ENCODE measurements around the gene TNFRSF18. TPM values are rescaled to one million over a fixed set of nuclear protein-coding genes. Genes with fewer than 3 reads are reported as not detected.

The TNFRSF18 gene, protein sequence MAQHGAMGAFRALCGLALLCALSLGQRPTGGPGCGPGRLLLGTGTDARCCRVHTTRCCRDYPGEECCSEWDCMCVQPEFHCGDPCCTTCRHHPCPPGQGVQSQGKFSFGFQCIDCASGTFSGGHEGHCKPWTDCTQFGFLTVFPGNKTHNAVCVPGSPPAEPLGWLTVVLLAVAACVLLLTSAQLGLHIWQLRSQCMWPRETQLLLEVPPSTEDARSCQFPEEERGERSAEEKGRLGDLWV
- 0.35 TPM in 1 of 5 replicates, not detected in the others for total RNA-seq (2022; extraction: Qiagen RNA extraction; ENCODE audit: low read depth)

DNA sequence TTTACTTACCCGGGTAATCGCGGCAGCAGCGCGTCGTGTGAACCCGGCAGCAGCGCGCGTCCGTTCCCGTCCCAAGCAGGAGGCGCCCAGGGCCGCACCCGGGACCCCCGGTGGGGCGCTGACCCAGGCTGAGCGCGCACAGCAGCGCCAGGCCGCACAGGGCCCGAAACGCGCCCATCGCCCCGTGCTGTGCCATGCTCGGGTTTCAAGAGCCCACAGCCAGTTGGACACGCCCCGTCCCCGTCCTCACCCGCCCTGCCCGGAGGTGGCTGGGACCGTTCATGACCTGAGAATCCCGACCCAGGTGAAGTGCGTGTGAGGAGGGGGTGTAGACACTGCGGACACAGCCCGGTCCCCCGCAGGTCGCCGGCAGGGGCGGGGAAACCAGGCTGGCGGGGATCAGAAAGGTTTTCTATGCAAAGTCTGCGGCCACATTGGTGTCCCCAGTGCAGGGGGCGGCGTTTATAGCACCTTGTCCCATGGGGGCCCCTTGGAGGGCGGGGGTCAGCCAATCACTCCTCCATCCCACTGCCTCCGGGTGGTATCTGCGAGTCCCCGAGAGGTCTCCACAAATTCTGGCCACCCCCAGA, at the start of gene TNFRSF18:
TSS of gene TNFRSF18 (minus strand) at position 217 of the 590 bp plus-strand sequence. CDS start at position 196, 21 bp downstream.

DNA sequence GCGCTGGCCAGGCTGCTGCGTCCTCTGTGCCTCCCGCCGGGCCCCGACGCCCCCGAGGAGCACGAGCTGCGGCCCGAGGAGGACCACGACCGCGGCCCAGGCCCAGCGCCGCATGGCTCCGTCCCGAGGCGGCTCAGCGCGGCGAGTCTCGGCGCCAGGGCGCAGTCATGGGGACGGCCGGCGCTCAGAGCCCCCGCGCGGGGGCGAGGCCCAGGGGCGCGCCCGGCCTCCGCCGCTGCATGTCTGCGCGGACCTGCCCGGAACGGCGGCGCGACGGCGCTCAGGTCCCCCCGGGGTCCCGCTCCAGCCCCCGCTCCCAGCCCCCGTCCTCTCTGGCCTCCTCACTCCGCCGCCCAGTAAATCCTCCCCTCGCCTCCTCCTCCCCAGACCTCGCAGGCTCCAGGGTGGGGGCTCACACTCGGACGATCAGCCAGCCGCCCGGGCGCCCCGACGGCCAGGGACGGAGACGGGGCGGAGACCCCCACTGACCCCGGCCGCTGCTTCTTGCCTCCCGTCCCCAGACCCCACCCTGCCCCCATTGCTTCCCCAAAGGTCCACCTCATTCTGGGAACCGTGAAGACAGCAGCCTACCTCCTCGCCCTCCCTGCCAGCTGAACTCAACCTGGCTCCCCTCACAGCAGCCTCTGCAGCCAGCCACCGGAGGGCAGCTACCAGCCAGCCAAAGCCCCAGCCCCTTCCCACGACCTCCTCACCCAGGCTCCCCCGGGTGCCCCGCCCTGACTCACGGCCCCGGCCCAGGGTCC, 40.4 kb upstream of the TNFRSF18 start, which contains the start of gene C1QTNF12:
TSS of gene C1QTNF12 (minus strand) at position 146 of the 764 bp plus-strand sequence. CDS start at position 114, 32 bp downstream.

DNA sequence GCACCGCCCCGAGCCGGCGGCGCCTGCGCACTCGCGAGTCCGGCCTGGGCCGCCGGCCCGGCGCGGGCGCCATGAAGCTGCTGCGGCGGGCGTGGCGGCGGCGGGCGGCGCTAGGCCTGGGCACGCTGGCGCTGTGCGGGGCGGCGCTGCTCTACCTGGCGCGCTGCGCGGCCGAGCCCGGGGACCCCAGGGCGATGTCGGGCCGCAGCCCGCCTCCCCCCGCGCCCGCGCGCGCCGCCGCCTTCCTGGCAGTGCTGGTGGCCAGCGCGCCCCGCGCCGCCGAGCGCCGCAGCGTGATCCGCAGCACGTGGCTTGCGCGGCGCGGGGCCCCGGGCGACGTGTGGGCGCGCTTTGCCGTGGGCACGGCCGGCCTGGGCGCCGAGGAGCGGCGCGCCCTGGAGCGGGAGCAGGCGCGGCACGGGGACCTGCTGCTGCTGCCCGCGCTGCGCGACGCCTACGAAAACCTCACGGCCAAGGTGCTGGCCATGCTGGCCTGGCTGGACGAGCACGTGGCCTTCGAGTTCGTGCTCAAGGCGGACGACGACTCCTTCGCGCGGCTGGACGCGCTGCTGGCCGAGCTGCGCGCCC, 25.9 kb upstream of the TNFRSF18 start, which contains the start of gene B3GALT6:
TSS of gene B3GALT6 (plus strand) at position 30 of the 588 bp plus-strand sequence. CDS start at position 72, 42 bp downstream.

DNA sequence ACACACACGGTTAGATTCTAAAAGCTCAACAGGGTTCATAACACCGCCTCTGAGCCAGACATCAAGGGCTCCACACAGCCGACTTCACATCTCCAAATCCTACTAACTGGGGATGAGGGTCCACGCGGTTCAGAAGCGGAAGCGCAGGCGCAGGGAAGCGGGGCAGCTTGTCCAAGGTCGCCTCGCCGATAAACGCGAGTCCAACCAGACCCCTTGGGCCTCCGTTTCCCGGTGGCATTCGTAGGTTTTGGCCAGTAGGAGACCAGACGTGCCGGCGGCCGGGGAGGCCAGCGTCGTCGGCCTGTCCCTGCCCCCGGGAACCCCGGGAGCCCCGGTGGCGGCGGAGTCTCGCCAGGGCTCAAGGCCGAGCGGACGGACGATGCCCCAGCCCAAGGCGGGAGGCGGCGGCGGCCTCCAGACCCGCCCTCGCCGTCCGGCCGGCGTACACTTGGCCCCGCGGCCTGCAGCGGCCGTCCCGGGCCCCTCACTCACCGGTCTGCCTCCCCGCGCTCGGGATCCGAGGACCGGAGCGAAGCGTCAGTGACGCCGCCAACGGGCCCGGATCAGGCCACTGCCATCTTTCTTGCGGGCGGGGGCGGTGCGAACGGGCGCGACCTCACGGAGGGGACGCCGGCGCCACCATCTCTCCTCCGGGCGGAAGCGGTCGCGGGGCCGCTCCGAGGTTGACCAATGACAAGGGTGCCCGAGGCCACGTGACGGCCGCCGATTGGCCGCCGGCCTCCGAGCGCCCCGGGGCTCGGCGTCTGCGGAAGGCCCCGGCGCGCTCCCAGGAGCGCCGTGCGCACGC, 25.2 kb upstream of the TNFRSF18 start, which contains the start of gene SDF4:
TSS of gene SDF4 (minus strand) at position 602 of the 808 bp plus-strand sequence. CDS start 3,229 bp downstream, outside the sequence.

DNA sequence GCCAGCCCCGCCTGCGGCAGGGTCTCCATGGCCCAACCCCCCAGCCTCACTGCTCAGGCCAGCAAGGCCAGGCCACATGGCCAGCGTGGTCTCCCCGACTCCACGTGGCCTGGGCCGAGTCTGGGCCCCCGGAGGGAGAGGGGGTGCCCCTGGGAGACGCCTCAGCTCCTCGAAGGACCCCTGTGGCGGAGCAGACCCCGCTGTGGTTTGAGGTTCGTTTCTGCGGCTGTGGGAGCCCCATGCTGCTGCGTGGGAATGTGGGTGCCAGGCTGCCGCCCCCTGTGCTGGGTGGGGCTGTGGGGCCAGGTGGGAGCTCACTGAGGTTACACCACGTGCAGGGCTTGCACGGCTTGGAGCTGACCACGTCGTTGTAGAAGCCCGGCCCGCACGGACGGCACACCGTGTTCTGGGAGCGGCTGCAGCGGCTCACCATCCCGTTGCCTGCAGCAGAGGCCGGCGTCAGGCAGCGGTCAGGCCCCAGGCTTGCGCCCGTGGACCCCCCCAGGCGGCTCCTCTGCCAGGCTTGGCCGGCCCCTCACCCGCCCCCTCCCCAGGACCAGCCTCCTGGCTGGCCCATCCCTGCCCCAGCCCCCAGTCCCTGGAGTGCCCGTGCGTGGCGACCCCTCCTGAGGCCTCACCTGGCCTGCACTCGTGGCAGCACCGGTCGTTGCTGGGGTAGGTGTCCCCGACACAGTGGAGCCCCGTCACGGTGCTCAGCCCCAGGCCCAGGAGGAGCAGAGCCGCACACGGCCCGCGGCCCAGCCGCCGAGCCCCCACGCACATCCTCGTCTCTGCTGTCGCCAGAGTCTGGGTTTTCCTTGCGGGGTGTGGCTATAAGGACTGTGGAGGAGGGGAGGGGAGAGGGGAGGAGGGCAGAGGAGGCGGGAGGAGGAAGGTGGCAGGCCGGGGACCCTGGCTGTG, 7.2 kb upstream of the TNFRSF18 start, which contains the start of gene TNFRSF4:
TSS of gene TNFRSF4 (minus strand) at position 809 of the 921 bp plus-strand sequence. CDS start at position 783, 26 bp downstream.

DNA sequence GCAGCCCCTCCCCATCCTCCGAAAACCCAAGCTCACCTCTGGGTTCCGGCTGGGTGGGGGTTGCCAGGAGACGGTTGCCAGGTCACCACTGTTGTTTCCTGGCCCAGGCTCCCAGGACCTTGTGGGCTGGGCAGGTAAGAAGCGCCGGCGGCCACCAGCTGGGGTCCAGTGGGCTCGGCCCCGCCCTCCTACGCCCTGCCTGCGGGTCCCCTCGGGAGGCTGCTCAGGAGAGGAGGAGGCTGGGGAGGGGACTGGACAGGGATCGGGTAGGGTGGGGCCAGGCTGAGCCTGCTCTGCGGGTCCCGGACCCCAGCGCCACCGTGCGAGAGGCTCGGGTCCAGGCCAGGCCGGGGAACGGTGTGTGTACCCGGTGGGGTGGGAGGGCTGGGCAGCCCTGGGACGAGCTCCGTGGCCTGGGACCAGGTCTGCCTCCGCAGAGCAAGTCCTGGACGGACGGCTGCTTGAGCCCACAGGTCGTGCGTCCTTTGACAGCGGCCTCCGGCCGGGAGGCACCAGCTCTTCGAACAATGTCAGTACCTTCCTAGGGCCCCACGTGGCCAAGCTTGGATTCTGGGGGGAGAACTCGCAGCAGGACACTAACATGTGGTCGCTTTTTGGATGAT, 32.5 kb downstream of the TNFRSF18 start, which contains the start of gene TTLL10:
TSS of gene TTLL10 (plus strand) at position 88 of the 623 bp plus-strand sequence. CDS start 5,336 bp downstream, outside the sequence.

Other genes starting within 250 kb of the TNFRSF18 start
- 58.6 to 92.3 TPM (median 90.0 TPM) in 5 replicates for gene NOC2L, start 247.3 kb downstream of the TNFRSF18 start, total RNA-seq (2022; extraction: Qiagen RNA extraction; ENCODE audit: low read depth)
- gene KLHL17, start 246.0 kb downstream of the TNFRSF18 start, total RNA-seq (2022; extraction: Qiagen RNA extraction; ENCODE audit: low read depth): 5.7 to 22.4 TPM (median 16.8 TPM) in 5 replicates
- 4.0 to 6.6 TPM (median 5.4 TPM) in 5 replicates for gene PLEKHN1, start 240.1 kb downstream of the TNFRSF18 start, total RNA-seq (2022; extraction: Qiagen RNA extraction; ENCODE audit: low read depth)
- gene PERM1, start 224.5 kb downstream of the TNFRSF18 start, total RNA-seq (2022; extraction: Qiagen RNA extraction; ENCODE audit: low read depth): 0.06 to 0.36 TPM (median 0.11 TPM) in 4 of 5 replicates, not detected in the other
- gene HES4, start 206.5 kb downstream of the TNFRSF18 start, total RNA-seq (2022; extraction: Qiagen RNA extraction; ENCODE audit: low read depth): 20.9 to 80.4 TPM (median 64.7 TPM) in 5 replicates
- gene ISG15, start 193.1 kb downstream of the TNFRSF18 start, total RNA-seq (2022; extraction: Qiagen RNA extraction; ENCODE audit: low read depth): 14.3 to 25.1 TPM (median 18.9 TPM) in 5 replicates
- 50.6 to 136 TPM (median 124 TPM) in 5 replicates for gene AGRN, start 186.5 kb downstream of the TNFRSF18 start, total RNA-seq (2022; extraction: Qiagen RNA extraction; ENCODE audit: low read depth)
- gene RNF223, start 132.3 kb downstream of the TNFRSF18 start, total RNA-seq (2022; extraction: Qiagen RNA extraction; ENCODE audit: low read depth): 0.16 to 0.67 TPM (median 0.27 TPM) in 5 replicates
- gene C1orf159, start 90.5 kb downstream of the TNFRSF18 start, total RNA-seq (2022; extraction: Qiagen RNA extraction; ENCODE audit: low read depth): 6.7 to 16.7 TPM (median 13.8 TPM) in 5 replicates
- not detected in 5 replicates for gene TTLL10, start 32.7 kb downstream of the TNFRSF18 start, total RNA-seq (2022; extraction: Qiagen RNA extraction; ENCODE audit: low read depth)
- 0.20 to 0.23 TPM in 2 of 5 replicates, not detected in the others for gene TNFRSF4, start 7.6 kb upstream of the TNFRSF18 start, total RNA-seq (2022; extraction: Qiagen RNA extraction; ENCODE audit: low read depth)
- 84.0 to 148 TPM (median 137 TPM) in 5 replicates for gene SDF4, start 25.4 kb upstream of the TNFRSF18 start, total RNA-seq (2022; extraction: Qiagen RNA extraction; ENCODE audit: low read depth)
- gene B3GALT6, start 25.6 kb upstream of the TNFRSF18 start, total RNA-seq (2022; extraction: Qiagen RNA extraction; ENCODE audit: low read depth): 8.9 to 24.1 TPM (median 21.8 TPM) in 5 replicates
- 1.2 to 2.6 TPM (median 2.0 TPM) in 4 of 5 replicates, not detected in the other for gene C1QTNF12, start 40.1 kb upstream of the TNFRSF18 start, total RNA-seq (2022; extraction: Qiagen RNA extraction; ENCODE audit: low read depth)
- 38.1 to 48.8 TPM (median 48.1 TPM) in 5 replicates for gene UBE2J2, start 67.3 kb upstream of the TNFRSF18 start, total RNA-seq (2022; extraction: Qiagen RNA extraction; ENCODE audit: low read depth)
- gene SCNN1D, start 73.8 kb upstream of the TNFRSF18 start, total RNA-seq (2022; extraction: Qiagen RNA extraction; ENCODE audit: low read depth): 0.88 to 1.5 TPM (median 1.2 TPM) in 5 replicates
- 5.3 to 22.8 TPM (median 18.9 TPM) in 5 replicates for gene ACAP3, start 101.3 kb upstream of the TNFRSF18 start, total RNA-seq (2022; extraction: Qiagen RNA extraction; ENCODE audit: low read depth)
- gene PUSL1, start 102.0 kb upstream of the TNFRSF18 start, total RNA-seq (2022; extraction: Qiagen RNA extraction; ENCODE audit: low read depth): 13.1 to 28.9 TPM (median 26.2 TPM) in 5 replicates
- 45.7 to 67.6 TPM (median 59.0 TPM) in 5 replicates for gene INTS11, start 118.1 kb upstream of the TNFRSF18 start, total RNA-seq (2022; extraction: Qiagen RNA extraction; ENCODE audit: low read depth)
- gene CPTP, start 118.2 kb upstream of the TNFRSF18 start, total RNA-seq (2022; extraction: Qiagen RNA extraction; ENCODE audit: low read depth): 11.2 to 23.6 TPM (median 21.2 TPM) in 5 replicates
- gene TAS1R3, start 124.7 kb upstream of the TNFRSF18 start, total RNA-seq (2022; extraction: Qiagen RNA extraction; ENCODE audit: low read depth): 0.08 to 0.20 TPM (median 0.12 TPM) in 5 replicates
- gene DVL1, start 142.8 kb upstream of the TNFRSF18 start, total RNA-seq (2022; extraction: Qiagen RNA extraction; ENCODE audit: low read depth): 31.3 to 89.3 TPM (median 77.1 TPM) in 5 replicates
- 0.15 to 0.29 TPM in 2 of 5 replicates, not detected in the others for gene MXRA8, start 152.0 kb upstream of the TNFRSF18 start, total RNA-seq (2022; extraction: Qiagen RNA extraction; ENCODE audit: low read depth)
- 90.7 to 179 TPM (median 167 TPM) in 5 replicates for gene AURKAIP1, start 168.6 kb upstream of the TNFRSF18 start, total RNA-seq (2022; extraction: Qiagen RNA extraction; ENCODE audit: low read depth)
- 38.3 to 62.7 TPM (median 53.1 TPM) in 5 replicates for gene CCNL2, start 192.7 kb upstream of the TNFRSF18 start, total RNA-seq (2022; extraction: Qiagen RNA extraction; ENCODE audit: low read depth)
- gene MRPL20, start 200.7 kb upstream of the TNFRSF18 start, total RNA-seq (2022; extraction: Qiagen RNA extraction; ENCODE audit: low read depth): 122 to 156 TPM (median 133 TPM) in 5 replicates
- gene ANKRD65, start 214.7 kb upstream of the TNFRSF18 start, total RNA-seq (2022; extraction: Qiagen RNA extraction; ENCODE audit: low read depth): 0.07 to 0.23 TPM in 2 of 5 replicates, not detected in the others
- 5.3 to 18.2 TPM (median 15.0 TPM) in 5 replicates for gene VWA1, start 229.1 kb upstream of the TNFRSF18 start, total RNA-seq (2022; extraction: Qiagen RNA extraction; ENCODE audit: low read depth)
- not detected in 5 replicates for gene ATAD3C, start 243.1 kb upstream of the TNFRSF18 start, total RNA-seq (2022; extraction: Qiagen RNA extraction; ENCODE audit: low read depth)